D721Med (cell line): ENCODE data around the gene IL1RL2.

ENCODE experiments used
- DNase-seq: peaks from one replicate; pipeline ENCODE4 v3.0.0; 2011; ENCODE audit warnings: low spot score; ENCODE audit not compliant: insufficient read length
- FAIRE-seq: peaks from 2 replicates; lab custom pipeline; 2011; peaks lifted over from hg19 to GRCh38; lab: Jason Lieb, UNC
- CTCF ChIP-seq: IDR thresholded peaks from 2 replicates; pipeline ENCODE4 v1.5.1; 2012; ENCODE audit warnings: mild to moderate bottlenecking, control low read depth; ENCODE audit not compliant: insufficient read depth; ENCODE audit errors: missing control alignments

IL1RL2 gene

GRCh38 chr2:102181919-102182635 lies 4.7 kb upstream of the IL1RL2 start:
- DNase-seq = no peak
- FAIRE-seq = no peak
- TF ChIP-seq CTCF = no peak

- FAIRE-seq = no peak
- TF ChIP-seq CTCF = no peak
- no peak for DNase-seq
Measured at GRCh38 chr2:102184018-102184417, 2.8 kb upstream of the IL1RL2 start.

- no peak for TF ChIP-seq CTCF
- FAIRE-seq (no peak), DNase-seq (no peak)
Measured at GRCh38 chr2:102184568-102184967, 2.3 kb upstream of the IL1RL2 start.

GRCh38 chr2:102185347-102185746 lies 1.5 kb upstream of the IL1RL2 start:
- peak; percentile 4 for TF ChIP-seq CTCF
- no peak for DNase-seq
- no peak for FAIRE-seq

GRCh38 chr2:102187496-102188150 lies 800 bp downstream of the IL1RL2 start:
- no peak for TF ChIP-seq CTCF
- DNase-seq = no peak
- no peak for FAIRE-seq

GRCh38 chr2:102190430-102191107 lies 3.7 kb downstream of the IL1RL2 start:
- TF ChIP-seq CTCF = no peak
- no peak for DNase-seq
- FAIRE-seq = no peak
